PFSK-1 (cell line): ENCODE results near the gene MUC3A.

ENCODE experiments used
- FOXP2 ChIP-seq: optimal IDR thresholded peaks from 2 replicates; pipeline ENCODE3; 2011; ENCODE audit warnings: borderline replicate concordance, control low read depth, inconsistent platforms; ENCODE audit not compliant: insufficient read depth; ENCODE audit errors: extremely low read length, extremely low read depth
- POLR2AphosphoS5 ChIP-seq: IDR thresholded peaks from 2 replicates; pipeline ENCODE4 v1.6.1; 2012; ENCODE audit warnings: low read depth, mild to moderate bottlenecking, control low read depth, low read length, moderate library complexity
- SIN3A ChIP-seq: IDR thresholded peaks from 2 replicates; pipeline ENCODE4 v1.6.1; 2012; ENCODE audit warnings: mild to moderate bottlenecking, low read length, moderate library complexity, borderline replicate concordance; ENCODE audit not compliant: insufficient read depth
- TAF1 ChIP-seq: IDR thresholded peaks from 2 replicates; pipeline ENCODE4 v1.6.1; 2012; ENCODE audit warnings: low read length, control low read depth, borderline replicate concordance; ENCODE audit not compliant: insufficient read depth
- TF ChIP-seq, protein P1 (sequence below), 2 experiments: IDR thresholded peaks; 2 replicates each; pipeline versions ENCODE4 v1.6.1 to v1.8.0; 2011 to 2012; ENCODE audit warnings: low read depth in 2 of 2, low read length in 2 of 2, control low read depth in 1 of 2, inconsistent platforms in 1 of 2, mild to moderate bottlenecking in 1 of 2, moderate library complexity in 1 of 2; ENCODE audit not compliant: insufficient read depth in 1 of 2

DNA sequence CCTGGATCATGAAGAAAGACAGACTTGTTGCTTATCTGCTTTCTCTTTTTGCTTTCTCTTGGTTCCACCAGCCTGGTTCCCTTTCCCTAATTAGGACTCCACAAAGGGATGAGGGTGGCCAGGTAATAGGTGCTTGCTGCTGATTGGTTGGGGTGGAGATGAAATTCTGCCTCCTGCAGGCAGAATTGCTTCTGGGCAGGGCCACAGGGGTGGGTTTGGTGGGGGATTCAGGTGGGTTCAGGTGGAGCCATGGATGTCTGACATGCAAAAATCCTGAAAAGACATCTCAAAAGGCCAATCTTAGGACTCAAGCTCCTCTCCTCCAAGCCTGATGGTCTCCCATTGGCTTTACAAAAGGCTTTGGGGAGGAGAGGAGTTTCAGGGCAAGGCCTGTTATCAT, 28.3 kb upstream of the MUC3A start:
- TF ChIP-seq SIN3A, result no peak
- no peak for TF ChIP-seq POLR2AphosphoS5
- TF ChIP-seq, protein P1, sequence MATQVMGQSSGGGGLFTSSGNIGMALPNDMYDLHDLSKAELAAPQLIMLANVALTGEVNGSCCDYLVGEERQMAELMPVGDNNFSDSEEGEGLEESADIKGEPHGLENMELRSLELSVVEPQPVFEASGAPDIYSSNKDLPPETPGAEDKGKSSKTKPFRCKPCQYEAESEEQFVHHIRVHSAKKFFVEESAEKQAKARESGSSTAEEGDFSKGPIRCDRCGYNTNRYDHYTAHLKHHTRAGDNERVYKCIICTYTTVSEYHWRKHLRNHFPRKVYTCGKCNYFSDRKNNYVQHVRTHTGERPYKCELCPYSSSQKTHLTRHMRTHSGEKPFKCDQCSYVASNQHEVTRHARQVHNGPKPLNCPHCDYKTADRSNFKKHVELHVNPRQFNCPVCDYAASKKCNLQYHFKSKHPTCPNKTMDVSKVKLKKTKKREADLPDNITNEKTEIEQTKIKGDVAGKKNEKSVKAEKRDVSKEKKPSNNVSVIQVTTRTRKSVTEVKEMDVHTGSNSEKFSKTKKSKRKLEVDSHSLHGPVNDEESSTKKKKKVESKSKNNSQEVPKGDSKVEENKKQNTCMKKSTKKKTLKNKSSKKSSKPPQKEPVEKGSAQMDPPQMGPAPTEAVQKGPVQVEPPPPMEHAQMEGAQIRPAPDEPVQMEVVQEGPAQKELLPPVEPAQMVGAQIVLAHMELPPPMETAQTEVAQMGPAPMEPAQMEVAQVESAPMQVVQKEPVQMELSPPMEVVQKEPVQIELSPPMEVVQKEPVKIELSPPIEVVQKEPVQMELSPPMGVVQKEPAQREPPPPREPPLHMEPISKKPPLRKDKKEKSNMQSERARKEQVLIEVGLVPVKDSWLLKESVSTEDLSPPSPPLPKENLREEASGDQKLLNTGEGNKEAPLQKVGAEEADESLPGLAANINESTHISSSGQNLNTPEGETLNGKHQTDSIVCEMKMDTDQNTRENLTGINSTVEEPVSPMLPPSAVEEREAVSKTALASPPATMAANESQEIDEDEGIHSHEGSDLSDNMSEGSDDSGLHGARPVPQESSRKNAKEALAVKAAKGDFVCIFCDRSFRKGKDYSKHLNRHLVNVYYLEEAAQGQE (IDR thresholded peaks at IDR 0.05; ENCODE audit: insufficient read depth in 1 of 2, low read depth in 2 of 2, low read length in 2 of 2), result no peak
- TF ChIP-seq TAF1, result no peak
- TF ChIP-seq FOXP2, result no peak
